ENCODE data around the gene WBP2.

The WBP2 gene

DNA sequence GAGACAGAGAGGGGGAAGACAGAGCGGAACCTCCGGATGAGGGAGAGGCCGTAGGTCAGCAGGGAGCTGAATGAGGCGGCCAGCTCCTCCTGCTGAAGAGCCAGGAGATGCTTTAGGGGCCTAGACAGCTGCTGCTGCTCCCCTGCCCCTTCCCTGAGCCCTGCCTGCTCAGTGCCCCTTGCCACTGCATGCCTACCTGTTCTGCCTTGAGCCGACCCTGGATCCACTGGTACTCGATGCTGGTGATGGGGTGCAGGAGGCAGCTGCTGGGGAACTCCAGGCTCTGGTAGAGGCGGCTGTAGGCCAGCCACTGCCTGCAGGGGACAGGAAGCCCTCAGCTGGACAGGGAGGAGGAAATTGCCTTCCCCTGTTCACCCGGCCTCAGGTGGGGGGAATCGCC, 18.5 kb downstream of the WBP2 start:
- in situ Hi-C loops (cut with HindIII; ENCODE audit: low sequenced_read_pairs) = no loop called here
- H3K4me3 ChIP-seq (ENCODE audit: low read depth, low read length) = no peak overlapping the region
- TF ChIP-seq, protein P1, sequence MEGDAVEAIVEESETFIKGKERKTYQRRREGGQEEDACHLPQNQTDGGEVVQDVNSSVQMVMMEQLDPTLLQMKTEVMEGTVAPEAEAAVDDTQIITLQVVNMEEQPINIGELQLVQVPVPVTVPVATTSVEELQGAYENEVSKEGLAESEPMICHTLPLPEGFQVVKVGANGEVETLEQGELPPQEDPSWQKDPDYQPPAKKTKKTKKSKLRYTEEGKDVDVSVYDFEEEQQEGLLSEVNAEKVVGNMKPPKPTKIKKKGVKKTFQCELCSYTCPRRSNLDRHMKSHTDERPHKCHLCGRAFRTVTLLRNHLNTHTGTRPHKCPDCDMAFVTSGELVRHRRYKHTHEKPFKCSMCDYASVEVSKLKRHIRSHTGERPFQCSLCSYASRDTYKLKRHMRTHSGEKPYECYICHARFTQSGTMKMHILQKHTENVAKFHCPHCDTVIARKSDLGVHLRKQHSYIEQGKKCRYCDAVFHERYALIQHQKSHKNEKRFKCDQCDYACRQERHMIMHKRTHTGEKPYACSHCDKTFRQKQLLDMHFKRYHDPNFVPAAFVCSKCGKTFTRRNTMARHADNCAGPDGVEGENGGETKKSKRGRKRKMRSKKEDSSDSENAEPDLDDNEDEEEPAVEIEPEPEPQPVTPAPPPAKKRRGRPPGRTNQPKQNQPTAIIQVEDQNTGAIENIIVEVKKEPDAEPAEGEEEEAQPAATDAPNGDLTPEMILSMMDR (IDR thresholded peaks at IDR 0.05; ENCODE audit: low read depth, low read length, missing control alignments) = no peak
- no peak for DNase-seq (ENCODE audit: low read depth)

DNA sequence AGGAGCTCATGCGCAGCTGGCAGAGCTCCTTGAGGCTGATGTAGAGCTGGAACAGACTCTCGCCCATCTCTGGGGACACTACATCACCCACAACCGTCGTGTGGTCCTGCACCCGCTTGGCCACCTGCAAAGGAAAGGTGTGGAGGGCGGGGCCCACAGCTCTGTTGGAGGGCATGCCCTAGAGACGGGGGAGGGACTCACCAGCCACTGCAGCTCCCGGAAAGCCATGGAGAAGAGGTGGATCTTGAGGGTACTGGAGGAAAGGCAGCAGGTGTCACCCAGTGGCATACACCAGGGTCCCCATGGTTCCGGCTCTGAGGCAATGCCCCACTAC, 19.5 kb downstream of the WBP2 start:
- in situ Hi-C loops (cut with HindIII; ENCODE audit: low sequenced_read_pairs) = no loop called here
- TF ChIP-seq, protein P1 (IDR thresholded peaks at IDR 0.05; ENCODE audit: low read depth, low read length, missing control alignments) = no peak
- no peak overlapping the region for H3K4me3 ChIP-seq (ENCODE audit: low read depth, low read length)
- DNase-seq (ENCODE audit: low read depth) = no peak

DNA sequence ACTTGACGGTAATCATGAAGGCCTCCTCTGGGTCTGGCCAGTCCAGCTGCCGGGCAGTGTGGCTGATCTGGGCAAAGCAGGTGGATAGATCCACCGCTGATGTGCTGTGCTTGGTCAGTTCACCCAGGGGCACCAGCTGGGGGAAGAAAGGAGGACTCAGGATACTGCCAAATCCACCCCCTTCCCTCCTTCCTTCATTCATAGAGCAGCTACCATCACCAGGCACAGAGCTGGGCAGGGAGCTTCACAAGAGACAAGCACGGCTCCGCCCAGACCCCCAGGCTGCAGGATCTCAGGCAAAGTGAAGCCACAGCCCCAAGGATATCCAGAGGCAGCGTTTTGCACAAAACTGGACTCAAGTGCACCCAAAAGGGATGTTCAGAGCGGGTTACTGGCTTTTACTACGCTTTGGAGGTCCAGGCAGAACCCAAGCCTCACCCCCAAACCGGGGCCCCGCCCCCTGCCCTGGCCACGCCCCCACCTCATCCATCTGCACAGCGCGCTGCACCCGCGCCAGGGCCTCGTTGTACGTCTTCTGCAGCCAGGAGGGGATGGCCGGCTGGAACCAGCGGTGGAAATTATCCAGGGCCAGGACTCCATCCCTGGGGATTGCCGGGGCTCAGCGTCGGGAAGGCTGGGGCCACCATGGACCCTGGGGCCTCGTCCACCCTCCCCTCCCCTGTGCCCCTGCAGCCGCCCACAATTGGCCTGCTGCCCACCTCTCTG, 20.0 kb downstream of the WBP2 start:
- TF ChIP-seq, protein P1 (IDR thresholded peaks at IDR 0.05; ENCODE audit: low read depth, low read length, missing control alignments) = no peak
- in situ Hi-C loops (cut with HindIII; ENCODE audit: low sequenced_read_pairs) = no loop called here
- no peak overlapping the region for H3K4me3 ChIP-seq (ENCODE audit: low read depth, low read length)
- no peak for DNase-seq (ENCODE audit: low read depth)

DNA sequence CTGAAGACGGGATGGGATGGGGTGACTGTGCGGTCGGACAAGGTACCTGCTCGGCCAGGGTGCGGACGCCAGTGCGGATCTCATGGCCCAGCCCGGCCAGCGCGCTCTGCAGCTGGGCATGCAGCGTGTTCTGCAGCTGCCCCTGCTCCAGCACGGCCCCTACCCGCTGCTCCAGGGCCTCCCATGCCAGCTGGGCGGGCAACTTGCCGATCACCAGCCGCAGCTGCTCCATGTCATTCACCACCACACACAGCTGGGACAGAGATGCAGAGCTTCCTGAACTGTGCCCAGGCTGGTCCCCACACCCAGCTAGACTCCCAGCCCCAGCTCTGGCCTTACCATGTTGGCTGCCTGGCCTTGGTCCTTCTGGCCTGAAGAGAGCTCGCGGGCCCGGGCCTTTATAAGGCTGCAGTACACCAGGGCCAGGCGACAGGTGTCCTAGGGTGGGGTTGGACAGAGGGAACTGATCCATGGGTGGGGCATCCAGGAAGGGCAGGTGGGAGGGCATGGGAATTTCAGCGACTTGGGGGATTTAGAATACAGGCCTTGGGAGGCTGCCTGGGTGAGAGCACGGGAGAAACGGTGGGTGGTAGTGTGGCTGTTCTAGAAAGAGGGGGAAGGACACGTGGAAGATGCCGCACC, 20.7 kb downstream of the WBP2 start:
- no peak for DNase-seq (ENCODE audit: low read depth)
- TF ChIP-seq, protein P1 (IDR thresholded peaks at IDR 0.05; ENCODE audit: low read depth, low read length, missing control alignments) = no peak
- no peak overlapping the region for H3K4me3 ChIP-seq (ENCODE audit: low read depth, low read length)
- in situ Hi-C loops (cut with HindIII; ENCODE audit: low sequenced_read_pairs) = no loop called here

DNA sequence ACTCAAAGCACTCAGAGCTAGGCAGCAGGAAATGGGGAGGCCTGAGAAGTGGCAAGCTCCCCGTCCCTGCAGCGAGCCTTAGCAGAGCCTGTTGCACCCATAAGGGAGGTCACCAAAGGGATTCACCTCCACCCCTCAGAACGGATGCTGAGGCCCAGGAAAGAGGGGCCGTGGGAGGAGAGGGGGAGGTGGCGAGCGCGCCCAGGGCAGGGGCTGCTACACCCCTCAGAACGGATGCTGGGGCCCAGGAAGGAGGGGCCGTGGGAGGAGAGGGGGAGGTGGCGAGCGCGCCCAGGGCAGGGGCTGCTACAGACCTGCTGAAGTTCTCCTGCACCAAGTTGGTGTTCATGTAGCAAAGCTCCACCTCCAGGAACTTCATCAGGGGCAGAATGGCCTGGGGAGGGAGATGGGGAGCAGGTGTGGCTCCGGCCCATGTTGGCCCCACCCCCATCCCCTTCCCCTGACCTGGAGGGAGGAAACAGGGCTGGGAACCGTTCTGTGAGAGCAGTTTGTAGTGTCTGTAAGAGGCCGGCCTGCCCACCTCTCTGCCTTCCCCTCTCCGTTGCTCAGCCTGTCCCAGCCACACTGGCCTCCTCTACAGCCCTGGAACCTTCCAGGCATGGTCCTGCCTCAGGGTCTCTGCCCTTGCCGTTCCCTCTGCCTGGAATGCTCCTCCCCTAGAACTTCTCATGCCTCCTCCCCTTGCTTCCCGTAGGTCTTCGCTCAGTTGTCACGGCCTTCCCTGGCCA, 22.3 kb downstream of the WBP2 start:
- in situ Hi-C loops (cut with HindIII; ENCODE audit: low sequenced_read_pairs) = no loop called here
- no peak overlapping the region for H3K4me3 ChIP-seq (ENCODE audit: low read depth, low read length)
- no peak for DNase-seq (ENCODE audit: low read depth)
- TF ChIP-seq, protein P1 (IDR thresholded peaks at IDR 0.05; ENCODE audit: low read depth, low read length, missing control alignments) = no peak

DNA sequence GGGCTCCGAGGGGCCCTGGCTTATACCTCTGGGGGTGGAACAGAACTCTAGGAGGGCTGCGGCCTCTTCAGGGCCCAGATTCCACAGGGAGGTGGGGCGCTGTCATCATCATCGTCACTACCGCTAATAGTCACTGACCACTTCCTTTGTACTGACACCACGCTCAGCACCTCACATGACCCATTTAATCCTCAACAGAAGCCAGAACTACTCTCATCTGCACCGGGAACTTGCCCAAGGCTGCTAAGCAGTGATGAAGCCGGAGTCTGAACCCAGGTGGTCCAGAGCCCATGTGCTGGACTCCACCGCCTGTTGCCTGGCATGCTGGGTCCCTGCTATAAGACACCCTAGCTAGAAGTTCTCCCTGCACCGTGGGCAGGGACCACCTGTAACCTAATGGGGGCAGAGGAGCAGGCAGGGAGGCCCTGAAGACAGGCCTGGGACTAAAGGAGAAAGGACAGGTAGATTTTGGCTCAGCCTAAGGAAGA, 22.9 kb downstream of the WBP2 start:
- DNase-seq (ENCODE audit: low read depth) = peak; percentile 53
- TF ChIP-seq, protein P1 (IDR thresholded peaks at IDR 0.05; ENCODE audit: low read depth, low read length, missing control alignments) = no peak
- no peak overlapping the region for H3K4me3 ChIP-seq (ENCODE audit: low read depth, low read length)
- in situ Hi-C loops (cut with HindIII; ENCODE audit: low sequenced_read_pairs) = no loop called here

All from astrocyte of the cerebellum (primary cell).